K562 (cell line): ENCODE data around the gene SCIN.
"Not testable (repeated sequence)": the region's sequence is repeated elsewhere in the genome, so short reads cannot be mapped to it uniquely, and the experiment has no call there.

ENCODE experiments used
- HNRNPLL ChIP-seq: fragments of 200-400 bp; formaldehyde crosslinking; IDR thresholded peaks from 2 replicates; pipeline ENCODE4 v1.6.1; 2017; ENCODE audit warnings: low read length, low read depth, mild to moderate bottlenecking; ENCODE audit not compliant: poor library complexity, severe bottlenecking
- MAZ ChIP-seq, 2 experiments: fragments of 450-650 bp in 1 of 2; sonication (generic) in 1 of 2; formaldehyde crosslinking; IDR thresholded peaks in 1 of 2; conservative IDR thresholded peaks in 1 of 2; 2 replicates each; pipeline versions ENCODE4 v1.4.0 to v1.5.0; 2020; ENCODE audit warnings: mild to moderate bottlenecking in 1 of 2, missing genetic modification reagents in 1 of 2
- MYC ChIP-seq, 2 experiments: fragments of 250-450 bp in 1 of 2; sonication (Bioruptor Pico) in 1 of 2; IDR thresholded peaks; 2 replicates each; pipeline versions ENCODE4 v1.5.1 to v1.6.1; 2012 to 2021; ENCODE audit warnings: low read depth in 2 of 2, borderline replicate concordance in 1 of 2, improper control_type of control experiment in 1 of 2, low read length in 1 of 2, mild to moderate bottlenecking in 1 of 2, moderate library complexity in 1 of 2
- ZFP30 ChIP-seq: fragments of 250-450 bp; sonication (Bioruptor Pico); IDR thresholded peaks from 2 replicates; pipeline ENCODE4 v1.8.0; 2022; ENCODE audit warnings: moderate library complexity, mild to moderate bottlenecking, inconsistent platforms, borderline replicate concordance
- ZNF586 ChIP-seq: fragments of 450-650 bp; formaldehyde crosslinking; conservative IDR thresholded peaks from 2 replicates; pipeline ENCODE4 v1.4.0; 2020; ENCODE audit warnings: mild to moderate bottlenecking, moderate library complexity
- TF ChIP-seq, protein P1 (sequence below): fragments of 250-450 bp; sonication (Bioruptor Pico); IDR thresholded peaks from 2 replicates; pipeline ENCODE4 v1.5.0; 2020; ENCODE audit warnings: mild to moderate bottlenecking
- TF ChIP-seq, protein P2 (sequence below), 3 experiments: IDR thresholded peaks in 2 of 3; conservative IDR thresholded peaks in 1 of 3; 2 replicates each; pipeline ENCODE4 v1.5.1; 2011 to 2012; ENCODE audit warnings: low read length in 3 of 3, mild to moderate bottlenecking in 3 of 3, control low read depth in 2 of 3, improper control_type of control experiment in 1 of 3, inconsistent platforms in 1 of 3, low read depth in 1 of 3, mixed read lengths in 1 of 3, moderate library complexity in 1 of 3; ENCODE audit not compliant: insufficient read depth in 2 of 3
- TF ChIP-seq, protein P3 (sequence below): fragments of 450-650 bp; conservative IDR thresholded peaks from 2 replicates; pipeline ENCODE4 v1.6.1; 2016; ENCODE audit warnings: missing genetic modification characterization, low read depth, mild to moderate bottlenecking, control low read depth, missing compliant biosample characterization
- TF ChIP-seq, protein P4 (sequence below): fragments of 250-450 bp; sonication (Bioruptor Pico); IDR thresholded peaks from 2 replicates; pipeline ENCODE4 v1.5.0; 2021

DNA sequence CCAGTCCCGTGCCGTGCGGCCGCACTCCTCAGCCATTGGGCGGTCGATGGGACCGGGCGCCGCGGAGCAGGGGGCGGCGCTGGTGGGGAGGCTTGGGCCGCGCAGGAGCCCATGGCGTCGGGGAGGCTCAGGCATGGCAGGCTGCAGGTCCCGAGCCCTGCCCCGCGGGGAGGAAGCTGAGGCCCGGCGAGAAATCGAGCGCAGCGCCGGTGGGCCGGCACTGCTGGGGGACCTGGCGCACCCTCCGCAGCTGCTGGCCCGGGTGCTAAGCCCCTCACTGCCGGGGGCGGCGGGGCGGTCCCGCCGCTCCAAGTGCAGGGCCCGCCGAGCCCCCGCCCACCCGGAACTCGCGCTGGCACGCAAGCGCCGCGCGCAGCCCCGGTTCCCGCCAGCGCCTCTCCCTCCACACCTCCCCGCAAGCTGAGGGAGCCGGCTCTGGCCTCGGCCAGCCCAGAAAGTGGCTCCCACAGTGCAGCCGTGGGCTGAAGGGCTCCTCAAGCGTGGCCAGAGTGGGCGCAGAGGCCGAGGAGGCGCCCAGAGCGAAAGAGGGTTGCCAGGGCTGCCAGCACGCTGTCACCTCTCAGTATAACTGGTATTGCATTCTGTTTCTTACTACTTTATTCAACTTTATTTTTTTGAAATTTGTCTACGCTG lies 14.3 kb upstream of the SCIN start:
- TF ChIP-seq HNRNPLL; ZFP30 (CRISPR knock-in tag); MAZ (CRISPR knock-in tag; conservative IDR thresholded peaks at IDR 0.05 in 1 of 2, IDR thresholded peaks at IDR 0.05 in 1 of 2); ZNF586 (CRISPR knock-in tag); MYC (IDR thresholded peaks at IDR 0.05; ENCODE audit: low read depth, low read length); MYC (CRISPR knock-in tag; IDR thresholded peaks at IDR 0.05; ENCODE audit: borderline replicate concordance, low read depth): not testable (repeated sequence)
- TF ChIP-seq, protein P1, sequence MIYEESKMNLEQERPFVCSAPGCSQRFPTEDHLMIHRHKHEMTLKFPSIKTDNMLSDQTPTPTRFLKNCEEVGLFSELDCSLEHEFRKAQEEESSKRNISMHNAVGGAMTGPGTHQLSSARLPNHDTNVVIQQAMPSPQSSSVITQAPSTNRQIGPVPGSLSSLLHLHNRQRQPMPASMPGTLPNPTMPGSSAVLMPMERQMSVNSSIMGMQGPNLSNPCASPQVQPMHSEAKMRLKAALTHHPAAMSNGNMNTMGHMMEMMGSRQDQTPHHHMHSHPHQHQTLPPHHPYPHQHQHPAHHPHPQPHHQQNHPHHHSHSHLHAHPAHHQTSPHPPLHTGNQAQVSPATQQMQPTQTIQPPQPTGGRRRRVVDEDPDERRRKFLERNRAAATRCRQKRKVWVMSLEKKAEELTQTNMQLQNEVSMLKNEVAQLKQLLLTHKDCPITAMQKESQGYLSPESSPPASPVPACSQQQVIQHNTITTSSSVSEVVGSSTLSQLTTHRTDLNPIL (CRISPR knock-in tag), result not testable (repeated sequence)
- TF ChIP-seq, protein P2, sequence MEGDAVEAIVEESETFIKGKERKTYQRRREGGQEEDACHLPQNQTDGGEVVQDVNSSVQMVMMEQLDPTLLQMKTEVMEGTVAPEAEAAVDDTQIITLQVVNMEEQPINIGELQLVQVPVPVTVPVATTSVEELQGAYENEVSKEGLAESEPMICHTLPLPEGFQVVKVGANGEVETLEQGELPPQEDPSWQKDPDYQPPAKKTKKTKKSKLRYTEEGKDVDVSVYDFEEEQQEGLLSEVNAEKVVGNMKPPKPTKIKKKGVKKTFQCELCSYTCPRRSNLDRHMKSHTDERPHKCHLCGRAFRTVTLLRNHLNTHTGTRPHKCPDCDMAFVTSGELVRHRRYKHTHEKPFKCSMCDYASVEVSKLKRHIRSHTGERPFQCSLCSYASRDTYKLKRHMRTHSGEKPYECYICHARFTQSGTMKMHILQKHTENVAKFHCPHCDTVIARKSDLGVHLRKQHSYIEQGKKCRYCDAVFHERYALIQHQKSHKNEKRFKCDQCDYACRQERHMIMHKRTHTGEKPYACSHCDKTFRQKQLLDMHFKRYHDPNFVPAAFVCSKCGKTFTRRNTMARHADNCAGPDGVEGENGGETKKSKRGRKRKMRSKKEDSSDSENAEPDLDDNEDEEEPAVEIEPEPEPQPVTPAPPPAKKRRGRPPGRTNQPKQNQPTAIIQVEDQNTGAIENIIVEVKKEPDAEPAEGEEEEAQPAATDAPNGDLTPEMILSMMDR (IDR thresholded peaks at IDR 0.05 in 2 of 3, conservative IDR thresholded peaks at IDR 0.05 in 1 of 3; ENCODE audit: insufficient read depth in 2 of 3, low read depth in 1 of 3, low read length in 3 of 3), result not testable (repeated sequence)
- TF ChIP-seq, protein P3, sequence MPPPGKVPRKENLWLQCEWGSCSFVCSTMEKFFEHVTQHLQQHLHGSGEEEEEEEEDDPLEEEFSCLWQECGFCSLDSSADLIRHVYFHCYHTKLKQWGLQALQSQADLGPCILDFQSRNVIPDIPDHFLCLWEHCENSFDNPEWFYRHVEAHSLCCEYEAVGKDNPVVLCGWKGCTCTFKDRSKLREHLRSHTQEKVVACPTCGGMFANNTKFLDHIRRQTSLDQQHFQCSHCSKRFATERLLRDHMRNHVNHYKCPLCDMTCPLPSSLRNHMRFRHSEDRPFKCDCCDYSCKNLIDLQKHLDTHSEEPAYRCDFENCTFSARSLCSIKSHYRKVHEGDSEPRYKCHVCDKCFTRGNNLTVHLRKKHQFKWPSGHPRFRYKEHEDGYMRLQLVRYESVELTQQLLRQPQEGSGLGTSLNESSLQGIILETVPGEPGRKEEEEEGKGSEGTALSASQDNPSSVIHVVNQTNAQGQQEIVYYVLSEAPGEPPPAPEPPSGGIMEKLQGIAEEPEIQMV (tag), result not testable (repeated sequence)
- TF ChIP-seq, protein P4, sequence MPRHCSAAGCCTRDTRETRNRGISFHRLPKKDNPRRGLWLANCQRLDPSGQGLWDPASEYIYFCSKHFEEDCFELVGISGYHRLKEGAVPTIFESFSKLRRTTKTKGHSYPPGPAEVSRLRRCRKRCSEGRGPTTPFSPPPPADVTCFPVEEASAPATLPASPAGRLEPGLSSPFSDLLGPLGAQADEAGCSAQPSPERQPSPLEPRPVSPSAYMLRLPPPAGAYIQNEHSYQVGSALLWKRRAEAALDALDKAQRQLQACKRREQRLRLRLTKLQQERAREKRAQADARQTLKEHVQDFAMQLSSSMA, result not testable (repeated sequence)
